Measurements from ENCODE around the gene TXNRD2.
"Not testable (repeated sequence)": the region's sequence is repeated elsewhere in the genome, so short reads cannot be mapped to it uniquely, and the experiment has no call there.

The TXNRD2 gene

DNA sequence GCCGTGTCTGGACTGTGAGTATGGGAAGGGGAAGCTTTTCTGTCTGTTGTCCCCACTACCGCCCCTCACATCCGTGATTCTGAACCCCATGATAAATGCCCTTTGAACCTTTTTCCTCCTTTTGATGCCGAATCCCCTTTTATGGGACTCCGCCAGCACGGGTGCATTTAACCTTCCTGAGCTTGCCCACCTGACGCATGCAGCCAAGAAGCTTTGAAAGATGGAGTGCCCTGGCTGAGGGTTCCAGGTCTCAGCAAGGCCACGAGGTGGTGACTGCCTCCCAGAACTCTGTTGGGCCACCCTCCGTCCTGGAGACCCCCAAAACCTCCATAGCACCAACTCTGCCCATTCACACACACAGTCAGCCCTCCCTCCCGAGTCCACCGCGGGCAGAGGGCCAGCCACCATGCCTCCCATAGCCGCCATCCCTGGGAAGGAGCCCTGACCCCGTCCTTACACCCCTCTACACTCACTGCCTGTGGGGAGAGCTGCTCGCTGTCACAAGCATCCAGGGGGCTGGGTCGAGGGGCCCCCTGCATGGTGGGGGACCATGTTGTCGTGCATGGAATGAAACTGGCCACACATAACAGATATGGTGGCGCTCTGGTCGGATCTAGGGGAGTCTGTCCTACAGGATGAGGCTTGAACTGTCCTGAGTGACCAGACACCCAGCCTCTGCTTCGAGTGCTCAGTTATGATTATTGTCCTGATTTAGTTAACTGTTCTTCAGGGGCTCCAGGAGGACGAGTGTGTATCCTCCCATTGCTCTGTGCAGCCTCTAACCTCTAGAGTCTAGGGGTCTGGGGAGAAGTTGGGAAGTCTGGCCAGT lies 868 bp downstream of the TXNRD2 start:
- Histone ChIP-seq H3K36me3 (replicated peaks; ENCODE audit: insufficient read depth, low read length) (no peaks in the 10 kb centered on the region), H3K27ac (ENCODE audit: low read length) (no peak overlapping the region), H4K20me1 (ENCODE audit: insufficient read depth, low read length) (no peaks in the 10 kb centered on the region), H3K9me2 (replicated peaks; ENCODE audit: insufficient read depth, low read length) (no peaks in the 10 kb centered on the region), H3K9me3 (replicated peaks; ENCODE audit: insufficient read depth, low read length) (no peaks in the 10 kb centered on the region), H3K4me3 (ENCODE audit: low read length) (peak overlapping the region; percentile 82), H2AFZ (ENCODE audit: low read length) (peak overlapping the region; percentile 93), H3F3A (ENCODE audit: insufficient read depth, low read length) (no peaks in the 10 kb centered on the region; the same call in 1 of the 2 replicates), H3K27me3 (replicated peaks; ENCODE audit: insufficient read depth, low read length) (no peaks in the 10 kb centered on the region), H3K4me2 (ENCODE audit: low read depth, low read length) (peak overlapping the region; percentile 92), H3K79me2 (ENCODE audit: low read length) (peaks cover 31% of the 10 kb centered on the region), H3K4me1 (ENCODE audit: low read length) (peaks cover 14% of the 10 kb centered on the region; the same call in 1 of the 2 replicates), H3K9ac (ENCODE audit: low read length) (peak overlapping the region; percentile 92)
- no peak for DNase-seq
- TF ChIP-seq EZH2 (optimal IDR thresholded peaks at IDR 0.05; ENCODE audit: low read depth, low read length) (no peak), EZH2phosphoT487 (IDR thresholded peaks at IDR 0.05; ENCODE audit: low read length) (no peak)
- TF ChIP-seq, protein P1, sequence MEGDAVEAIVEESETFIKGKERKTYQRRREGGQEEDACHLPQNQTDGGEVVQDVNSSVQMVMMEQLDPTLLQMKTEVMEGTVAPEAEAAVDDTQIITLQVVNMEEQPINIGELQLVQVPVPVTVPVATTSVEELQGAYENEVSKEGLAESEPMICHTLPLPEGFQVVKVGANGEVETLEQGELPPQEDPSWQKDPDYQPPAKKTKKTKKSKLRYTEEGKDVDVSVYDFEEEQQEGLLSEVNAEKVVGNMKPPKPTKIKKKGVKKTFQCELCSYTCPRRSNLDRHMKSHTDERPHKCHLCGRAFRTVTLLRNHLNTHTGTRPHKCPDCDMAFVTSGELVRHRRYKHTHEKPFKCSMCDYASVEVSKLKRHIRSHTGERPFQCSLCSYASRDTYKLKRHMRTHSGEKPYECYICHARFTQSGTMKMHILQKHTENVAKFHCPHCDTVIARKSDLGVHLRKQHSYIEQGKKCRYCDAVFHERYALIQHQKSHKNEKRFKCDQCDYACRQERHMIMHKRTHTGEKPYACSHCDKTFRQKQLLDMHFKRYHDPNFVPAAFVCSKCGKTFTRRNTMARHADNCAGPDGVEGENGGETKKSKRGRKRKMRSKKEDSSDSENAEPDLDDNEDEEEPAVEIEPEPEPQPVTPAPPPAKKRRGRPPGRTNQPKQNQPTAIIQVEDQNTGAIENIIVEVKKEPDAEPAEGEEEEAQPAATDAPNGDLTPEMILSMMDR (IDR thresholded peaks at IDR 0.05; ENCODE audit: low read length), result no peak

DNA sequence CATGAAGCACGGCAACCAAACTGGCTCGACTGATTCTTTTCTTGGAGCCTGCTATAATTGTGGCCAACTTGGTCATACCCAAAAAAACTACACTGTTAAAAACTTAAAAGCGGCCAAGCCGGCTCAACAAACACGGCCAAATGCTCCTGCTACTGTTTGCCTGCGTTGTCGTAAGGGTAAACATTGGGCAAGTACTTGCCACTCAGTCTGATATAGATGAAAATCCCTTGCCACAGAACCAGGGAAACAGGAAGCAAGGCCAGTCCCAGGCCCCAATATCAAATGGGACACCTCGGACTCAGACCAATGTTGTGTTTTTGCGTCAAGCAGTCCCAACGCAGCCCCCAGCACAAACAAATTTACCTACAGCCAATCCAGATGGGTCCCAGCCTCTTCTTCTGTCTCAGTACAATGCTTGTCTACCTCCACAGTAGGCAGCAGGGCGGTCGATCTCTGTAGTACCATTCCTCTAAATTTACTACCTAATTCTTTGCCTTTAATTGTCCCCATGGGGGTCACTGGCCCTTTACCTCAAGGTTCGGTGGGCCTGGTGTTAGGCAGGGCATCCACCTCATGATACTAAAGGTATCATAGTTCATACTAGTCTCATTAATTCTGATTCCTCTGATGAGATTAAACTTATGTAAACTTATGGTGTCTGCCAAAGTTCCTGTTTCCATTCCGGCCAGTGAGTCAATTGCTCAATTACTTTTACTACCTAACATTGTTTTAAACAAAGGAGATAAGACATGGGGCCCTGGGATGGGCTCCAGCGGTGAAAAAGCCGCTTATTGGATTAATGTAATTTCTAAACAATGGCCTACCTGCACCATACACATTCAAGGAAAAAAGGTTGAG lies 3.8 kb downstream of the TXNRD2 start:
- no peak overlapping the region for H3K27ac ChIP-seq (ENCODE audit: low read length)
- H3K27me3 ChIP-seq (replicated peaks; ENCODE audit: insufficient read depth, low read length), result no peaks in the 10 kb centered on the region
- H3K79me2 ChIP-seq (ENCODE audit: low read length), result peaks cover 26% of the 10 kb centered on the region
- H3K4me2 ChIP-seq (ENCODE audit: low read depth, low read length), result no peak overlapping the region
- no peak for DNase-seq
- H3F3A ChIP-seq (ENCODE audit: insufficient read depth, low read length), result no peaks in the 10 kb centered on the region
- no peaks in the 10 kb centered on the region for H3K9me2 ChIP-seq (replicated peaks; ENCODE audit: insufficient read depth, low read length)
- no peaks in the 10 kb centered on the region for H3K36me3 ChIP-seq (replicated peaks; ENCODE audit: insufficient read depth, low read length)
- H3K9me3 ChIP-seq (replicated peaks; ENCODE audit: insufficient read depth, low read length), result no peaks in the 10 kb centered on the region
- H3K4me1 ChIP-seq (ENCODE audit: low read length), result peaks cover 13% of the 10 kb centered on the region; the same call in 1 of the 2 replicates
- no peak overlapping the region for H3K4me3 ChIP-seq (ENCODE audit: low read length)
- TF ChIP-seq EZH2 (optimal IDR thresholded peaks at IDR 0.05; ENCODE audit: low read depth, low read length) (no peak), EZH2phosphoT487 (IDR thresholded peaks at IDR 0.05; ENCODE audit: low read length) (no peak)
- TF ChIP-seq, protein P1 (IDR thresholded peaks at IDR 0.05; ENCODE audit: low read length), result no peak
- no peaks in the 10 kb centered on the region for H4K20me1 ChIP-seq (ENCODE audit: insufficient read depth, low read length)
- no peak overlapping the region for H3K9ac ChIP-seq (ENCODE audit: low read length)
- no peak overlapping the region for H2AFZ ChIP-seq (ENCODE audit: low read length)

DNA sequence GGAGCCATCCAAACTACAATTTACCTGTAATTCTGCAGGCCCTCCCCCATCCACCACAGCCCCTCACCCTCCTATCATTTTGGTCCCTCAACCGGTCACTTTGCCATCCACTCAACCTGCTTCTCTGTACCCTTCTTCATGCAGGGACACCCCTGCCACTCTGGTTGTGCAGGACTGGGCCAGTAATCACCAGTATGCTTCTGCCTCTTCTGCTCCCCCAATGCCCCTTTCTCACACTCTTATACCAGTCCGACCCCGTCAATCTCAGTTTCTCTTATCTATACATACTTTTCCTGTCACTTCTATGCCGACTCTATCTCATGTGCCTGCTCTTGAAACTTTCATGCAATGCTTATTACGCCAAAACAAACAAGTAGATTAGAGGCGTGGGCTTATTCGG lies 5.1 kb downstream of the TXNRD2 start:
- H3F3A ChIP-seq (ENCODE audit: insufficient read depth, low read length), result no peaks in the 10 kb centered on the region
- no peaks in the 10 kb centered on the region for H3K9me2 ChIP-seq (replicated peaks; ENCODE audit: insufficient read depth, low read length)
- no peaks in the 10 kb centered on the region for H3K36me3 ChIP-seq (replicated peaks; ENCODE audit: insufficient read depth, low read length)
- no peak overlapping the region for H3K4me3 ChIP-seq (ENCODE audit: low read length)
- no peak for TF ChIP-seq EZH2 (optimal IDR thresholded peaks at IDR 0.05; ENCODE audit: low read depth, low read length)
- TF ChIP-seq, protein P1 (IDR thresholded peaks at IDR 0.05; ENCODE audit: low read length), result no peak
- TF ChIP-seq EZH2phosphoT487 (IDR thresholded peaks at IDR 0.05; ENCODE audit: low read length), result no peak
- H2AFZ ChIP-seq (ENCODE audit: low read length), result no peak overlapping the region
- no peak for DNase-seq
- no peak overlapping the region for H3K4me2 ChIP-seq (ENCODE audit: low read depth, low read length)
- no peaks in the 10 kb centered on the region for H4K20me1 ChIP-seq (ENCODE audit: insufficient read depth, low read length)
- H3K4me1 ChIP-seq (ENCODE audit: low read length), result peaks cover 8% of the 10 kb centered on the region; the same call in 1 of the 2 replicates
- no peak overlapping the region for H3K9ac ChIP-seq (ENCODE audit: low read length)
- H3K9me3 ChIP-seq (replicated peaks; ENCODE audit: insufficient read depth, low read length), result no peaks in the 10 kb centered on the region
- H3K79me2 ChIP-seq (ENCODE audit: low read length), result peaks cover 12% of the 10 kb centered on the region
- H3K27me3 ChIP-seq (replicated peaks; ENCODE audit: insufficient read depth, low read length), result no peaks in the 10 kb centered on the region
- no peak overlapping the region for H3K27ac ChIP-seq (ENCODE audit: low read length)

DNA sequence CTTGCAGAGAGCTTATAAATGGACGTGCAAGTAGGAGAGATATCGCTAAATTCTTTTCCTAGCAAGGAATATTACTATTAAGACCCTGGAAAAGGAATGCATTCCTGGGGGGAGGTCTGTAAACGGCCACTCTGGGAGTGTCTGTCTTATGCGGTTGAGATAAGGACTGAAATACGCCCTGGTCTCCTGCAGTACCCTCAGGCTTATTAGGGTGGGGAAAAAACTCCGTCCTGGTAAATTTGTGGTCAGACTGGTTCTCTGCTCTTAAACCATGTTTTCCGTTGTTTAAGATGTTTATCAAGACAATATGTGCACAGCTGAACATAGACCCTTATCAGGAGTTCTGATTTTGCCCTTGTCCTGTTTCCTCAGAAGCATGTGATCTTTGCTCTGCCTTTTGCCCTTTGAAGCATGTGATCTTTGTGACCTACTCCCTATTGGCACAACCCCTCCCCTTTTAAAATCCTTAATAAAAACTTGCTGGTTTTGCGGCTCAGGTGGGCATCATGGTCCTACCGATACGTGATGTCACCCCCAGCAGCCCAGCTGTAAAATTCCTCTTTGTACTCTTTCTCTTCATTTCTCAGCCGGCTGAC lies 6.4 kb downstream of the TXNRD2 start:
- H3K9me2 ChIP-seq (replicated peaks; ENCODE audit: insufficient read depth, low read length); H3K4me1 ChIP-seq (ENCODE audit: low read length); H3K9me3 ChIP-seq (replicated peaks; ENCODE audit: insufficient read depth, low read length); H3K27me3 ChIP-seq (replicated peaks; ENCODE audit: insufficient read depth, low read length); H2AFZ ChIP-seq (ENCODE audit: low read length); DNase-seq; H3F3A ChIP-seq (ENCODE audit: insufficient read depth, low read length); H3K79me2 ChIP-seq (ENCODE audit: low read length); H3K27ac ChIP-seq (ENCODE audit: low read length); H3K36me3 ChIP-seq (replicated peaks; ENCODE audit: insufficient read depth, low read length); H3K4me3 ChIP-seq (ENCODE audit: low read length); H3K9ac ChIP-seq (ENCODE audit: low read length); H4K20me1 ChIP-seq (ENCODE audit: insufficient read depth, low read length); H3K4me2 ChIP-seq (ENCODE audit: low read depth, low read length): not testable (repeated sequence)

All from MM.1S (cell line).